Sigmoid colon (tissue), 7 donors: Measurements from ENCODE around the gene TGFBI. TPM values are rescaled to one million over a fixed set of nuclear protein-coding genes. Genes with fewer than 3 reads are reported as not detected.
A peak's percentile ranks its signal among the peaks of the same experiment; 100 is the strongest.

Source experiments
- DNase-seq: peaks from one replicate; pipeline ENCODE4 v3.0.0-alpha.2; 2019
- H3K27ac ChIP-seq, 4 donors: fragments of 200-600 bp; sonication (generic); one replicate each; pipeline ENCODE4 v1.5.1; 2016 to 2019; ENCODE audit warnings: mild to moderate bottlenecking in 1 of 4
- H3K27me3 ChIP-seq, 3 donors: fragments of 200-600 bp; sonication (generic); one replicate each; pipeline ENCODE4 v1.5.1; 2019; ENCODE audit warnings: mild to moderate bottlenecking in 1 of 3
- H3K36me3 ChIP-seq, 4 donors: fragments of 200-600 bp; sonication (generic); one replicate each; pipeline ENCODE4 v1.5.1; 2016 to 2019
- H3K4me1 ChIP-seq, 4 donors: fragments of 200-600 bp; sonication (generic); one replicate each; pipeline ENCODE4 v1.5.1; 2017 to 2019
- H3K4me3 ChIP-seq, 4 donors: fragments of 200-600 bp; sonication (generic); one replicate each; pipeline ENCODE4 v1.5.1; 2017 to 2019; ENCODE audit warnings: mild to moderate bottlenecking in 2 of 4, moderate library complexity in 1 of 4
- H3K9me3 ChIP-seq, 4 donors: fragments of 200-600 bp in 3 of 4; sonication (generic) in 3 of 4; one replicate each; pipeline versions ENCODE4 v1.5.1 to v1.6.1; 2013 to 2019
- CTCF ChIP-seq, 4 experiments: fragments of 450-650 bp in 3 of 4; fragments of 200-600 bp in 1 of 4; IDR thresholded peaks; one replicate each; pipeline ENCODE4 v1.5.1; 2016 to 2019; ENCODE audit warnings: antibody characterized with exemption in 4 of 4, mild to moderate bottlenecking in 3 of 4, moderate library complexity in 2 of 4
- EP300 ChIP-seq, 4 donors: sonication (generic); formaldehyde crosslinking; IDR thresholded peaks; one replicate each; pipeline ENCODE4 v1.6.1; 2017; ENCODE audit warnings: antibody characterized with exemption in 4 of 4
- POLR2A ChIP-seq, 2 donors: fragments of 450-650 bp; IDR thresholded peaks; one replicate each; pipeline ENCODE4 v1.6.1; 2016; ENCODE audit warnings: antibody characterized with exemption in 2 of 2, mild to moderate bottlenecking in 2 of 2, moderate library complexity in 2 of 2
- POLR2AphosphoS5 ChIP-seq, 4 donors: sonication (generic); formaldehyde crosslinking; IDR thresholded peaks; one replicate each; pipeline ENCODE4 v1.6.1; 2017; ENCODE audit warnings: antibody characterized with exemption in 4 of 4
- WGBS, 2 donors: extraction: QIAGEN DNeasy Blood & Tissue Kit; methylation state at CpG; one replicate each; pipeline ENCODE4 v1.1.7; 2013; 5-methylcytosine and 5-hydroxymethylcytosine counted together
- intact Hi-C: fragments of 100-400 bp; cut with DNase I; formaldehyde crosslinking; loops from one replicate; pipeline ENCODE4 v1.15.1; 2023
- polyA plus RNA-seq, 3 donors: library from polyadenylated mRNA; stranded (reverse); fragments of 200-250 nt; gene quantifications; one replicate each; pipeline ENCODE4 v1.2.3, GENCODE V29; 2013
- total RNA-seq, 4 donors: library from RNA; depleted of rRNA; stranded (reverse); fragments of >200 nt; gene quantifications; one replicate each; pipeline ENCODE4 v1.1.0, GENCODE V29; 2016
- donor health status: healthy with polysubstance abuse.
- donor health status: Bipolar disorder and iron deficiency.
- donor health status: healthy.

TGFBI gene
- total and polyA plus RNA-seq, 7 donors, result 48.6 to 178 (median 67.4) TPM

DNA sequence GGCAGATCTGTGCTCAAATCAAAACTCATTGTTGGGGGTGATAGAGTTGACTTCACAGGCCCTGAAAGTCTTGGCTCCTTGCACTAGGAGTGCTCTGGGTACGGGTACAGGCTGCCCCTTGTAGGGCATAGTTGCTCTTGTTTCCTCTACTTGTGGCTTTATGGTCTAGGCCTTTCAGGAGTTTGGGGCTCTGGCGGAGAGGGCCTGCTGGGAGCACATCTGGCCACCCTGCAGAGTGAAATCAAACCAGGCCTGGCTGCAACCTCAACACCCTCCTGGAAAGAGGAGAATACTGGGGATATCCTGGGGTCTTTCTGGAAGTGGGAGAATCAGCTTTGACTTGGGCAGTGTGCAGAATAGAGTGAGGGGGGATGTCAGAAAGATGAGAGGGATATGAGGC, 1.5 kb downstream of the TGFBI start:
- 90% methylated on average over 2 of the region's 2 CpGs for WGBS, 2 donors
- intact Hi-C loops, result no loop called here
- peak overlapping the region in 2 of 4 donors; percentile 65 to 81 for H3K27ac ChIP-seq

DNA sequence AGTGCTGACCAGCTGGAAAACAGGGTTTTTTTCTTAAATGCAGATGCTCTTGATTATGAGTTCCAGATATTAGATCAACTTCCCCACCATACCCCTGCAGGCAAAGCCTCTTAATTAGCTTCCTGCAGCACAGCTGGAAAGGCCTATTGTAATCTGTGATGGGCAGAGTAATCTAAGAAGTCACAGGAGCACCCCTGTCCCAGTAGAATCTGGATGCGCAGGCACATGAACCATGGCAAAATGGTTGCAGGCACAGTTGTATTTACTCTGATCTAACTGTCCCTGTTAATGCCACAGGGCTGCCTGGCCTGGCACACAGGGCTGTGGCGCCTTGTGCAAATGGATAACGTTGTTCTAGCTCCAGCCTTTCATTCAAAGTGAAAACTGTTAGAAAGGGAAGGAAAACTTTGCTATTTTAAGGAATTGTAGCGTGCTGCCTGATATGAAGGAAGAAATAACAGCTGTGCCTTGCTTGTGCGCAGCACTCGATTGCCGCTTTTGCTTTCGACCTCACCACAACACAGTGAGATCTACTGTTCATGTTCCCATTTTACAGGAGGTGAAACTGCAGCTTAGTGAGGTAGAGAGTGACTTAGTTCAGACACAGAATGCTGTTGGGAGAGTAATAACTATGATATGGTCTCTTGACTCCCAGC, 2.3 kb downstream of the TGFBI start:
- Histone ChIP-seq H3K27ac (peak overlapping the region in 2 of 4 donors; percentile 19 to 81), H3K27me3 (no peaks in the 10 kb centered on the region), H3K36me3 (peaks cover 0 to 9% (median 3%) of the 10 kb centered on the region in 4 donors), H3K9me3 (no peaks in the 10 kb centered on the region), H3K4me3 (peak overlapping the region in 2 of 4 donors; percentile 1 to 68), H3K4me1 (peaks cover 0 to 92% (median 42%) of the 10 kb centered on the region in 4 donors)
- WGBS, 2 donors, result 84 to 87% methylated on average over 8 of the region's 8 CpGs
- DNase-seq, result peak; percentile 55
- TF ChIP-seq EP300 (IDR thresholded peaks at IDR 0.05), result no peak
- no peak for TF ChIP-seq POLR2AphosphoS5 (IDR thresholded peaks at IDR 0.05)
- intact Hi-C loops, result no loop called here

More for the DNA sequence above, 1.5 kb downstream of the TGFBI start:
- Histone ChIP-seq H3K27me3 (no peaks in the 10 kb centered on the region), H3K36me3 (peaks cover 0 to 9% (median 3%) of the 10 kb centered on the region in 4 donors), H3K4me3 (peak overlapping the region in 3 of 4 donors; percentile 54 to 68 (median 60)), H3K9me3 (no peaks in the 10 kb centered on the region), H3K4me1 (peaks cover 0 to 92% (median 47%) of the 10 kb centered on the region in 4 donors)
- peak; percentile 32 for DNase-seq
- no peak for TF ChIP-seq CTCF (IDR thresholded peaks at IDR 0.05)
- TF ChIP-seq EP300 (IDR thresholded peaks at IDR 0.05), result no peak
- TF ChIP-seq POLR2AphosphoS5 (IDR thresholded peaks at IDR 0.05), result no peak
- no peak for TF ChIP-seq POLR2A (IDR thresholded peaks at IDR 0.05)

DNA sequence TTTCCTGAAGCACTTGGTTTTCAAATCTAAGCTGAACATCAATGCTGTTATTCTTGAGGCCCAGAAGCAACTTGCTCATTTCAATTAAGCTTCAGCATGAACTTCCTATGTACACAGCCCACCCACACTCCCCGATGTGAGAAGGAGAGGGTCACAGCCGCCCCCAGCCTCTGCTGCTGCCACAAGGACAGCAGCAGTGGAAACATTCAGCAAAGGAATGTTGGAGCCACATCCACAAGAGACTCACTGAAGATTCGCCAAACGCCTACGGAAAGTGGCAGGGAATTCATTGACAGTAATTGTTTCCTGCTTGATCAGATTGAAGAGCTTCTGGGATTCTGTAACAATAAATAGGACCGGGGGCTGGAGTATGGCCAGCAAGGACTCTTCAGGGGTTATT, 2.9 kb downstream of the TGFBI start:
- TF ChIP-seq EP300 (IDR thresholded peaks at IDR 0.05), result no peak
- no peak for TF ChIP-seq POLR2AphosphoS5 (IDR thresholded peaks at IDR 0.05)
- no peak for TF ChIP-seq CTCF (IDR thresholded peaks at IDR 0.05)
- no peak for TF ChIP-seq POLR2A (IDR thresholded peaks at IDR 0.05)
- no peaks in the 10 kb centered on the region for H3K9me3 ChIP-seq
- H3K4me3 ChIP-seq, result peak overlapping the region in 1 of 4 donors; percentile 68
- intact Hi-C loops, result no loop called here
- H3K27me3 ChIP-seq, result no peaks in the 10 kb centered on the region
- peak; percentile 40 for DNase-seq
- peak overlapping the region in 3 of 4 donors; percentile 18 to 81 (median 19) for H3K27ac ChIP-seq
- H3K4me1 ChIP-seq, result peaks cover 0 to 92% (median 43%) of the 10 kb centered on the region in 4 donors
- WGBS, 2 donors, result 71 to 84% methylated on average over 6 of the region's 6 CpGs
- H3K36me3 ChIP-seq, result peaks cover 0 to 9% (median 3%) of the 10 kb centered on the region in 4 donors

- WGBS, 2 donors, result 73 to 77% methylated on average over 2 of the region's 2 CpGs
- no peak overlapping the region for H3K4me3 ChIP-seq
- peaks cover 0 to 94% (median 51%) of the 10 kb centered on the region in 4 donors for H3K4me1 ChIP-seq
- TF ChIP-seq EP300 (IDR thresholded peaks at IDR 0.05) (no peak), POLR2A (IDR thresholded peaks at IDR 0.05) (no peak), POLR2AphosphoS5 (IDR thresholded peaks at IDR 0.05) (no peak), CTCF (IDR thresholded peaks at IDR 0.05) (no peak)
- intact Hi-C loops, result no loop called here
- peak overlapping the region in 1 of 4 donors; percentile 81 for H3K27ac ChIP-seq
- peaks cover 0 to 9% (median 3%) of the 10 kb centered on the region in 4 donors for H3K36me3 ChIP-seq
- DNase-seq, result peak; percentile 66
- no peaks in the 10 kb centered on the region for H3K27me3 ChIP-seq
- H3K9me3 ChIP-seq, result no peaks in the 10 kb centered on the region
Observed at GRCh38 chr5:136032564-136032963, 3.8 kb downstream of the TGFBI start.

GRCh38 chr5:136033234-136033633, 4.4 kb downstream of the TGFBI start:
- Histone ChIP-seq H3K9me3 (no peaks in the 10 kb centered on the region), H3K27me3 (no peaks in the 10 kb centered on the region), H3K4me3 (no peak overlapping the region), H3K36me3 (peaks cover 0 to 9% (median 3%) of the 10 kb centered on the region in 4 donors), H3K27ac (peak overlapping the region in 1 of 4 donors; percentile 81), H3K4me1 (peaks cover 0 to 93% (median 53%) of the 10 kb centered on the region in 4 donors)
- 48 to 68% methylated on average over 1 of the region's 1 CpG for WGBS, 2 donors
- TF ChIP-seq EP300 (IDR thresholded peaks at IDR 0.05), result no peak
- intact Hi-C loops, result no loop called here
- DNase-seq, result peak; percentile 11
